Testis (tissue), 3 donors: Measurements from ENCODE around the gene MTOR. TPM values are rescaled to one million over a fixed set of nuclear protein-coding genes. Genes with fewer than 3 reads are reported as not detected.

Experiments used
- DNase-seq: peaks from one replicate; pipeline ENCODE4 v3.0.0-alpha.2; 2019
- H3K27ac ChIP-seq, 2 donors: fragments of 200-600 bp; sonication (generic); one replicate each; pipeline ENCODE4 v1.5.1; 2019
- H3K27me3 ChIP-seq: fragments of 200-600 bp; sonication (generic); one replicate; pipeline ENCODE4 v1.5.1; 2019
- H3K36me3 ChIP-seq: fragments of 200-600 bp; sonication (generic); one replicate; pipeline ENCODE4 v1.5.1; 2017; ENCODE audit warnings: low read depth; ENCODE audit errors: missing control alignments
- H3K4me1 ChIP-seq: fragments of 200-600 bp; sonication (generic); one replicate; pipeline ENCODE4 v1.5.1; 2019
- H3K4me3 ChIP-seq, 2 donors: fragments of 200-600 bp; sonication (generic); one replicate each; pipeline ENCODE4 v1.5.1; 2017 to 2019
- H3K9me3 ChIP-seq: fragments of 200-600 bp; sonication (generic); one replicate; pipeline ENCODE4 v1.5.1; 2017
- POLR2A ChIP-seq: fragments of 450-650 bp; IDR thresholded peaks from one replicate; pipeline ENCODE4 v1.6.1; 2017; ENCODE audit warnings: antibody characterized with exemption, mild to moderate bottlenecking, moderate library complexity
- WGBS, 2 donors: methylation state at CpG; one replicate each; pipeline ENCODE4 v1.1.5; 2018; 5-methylcytosine and 5-hydroxymethylcytosine counted together
- intact Hi-C: fragments of 100-400 bp; cut with DNase I; formaldehyde crosslinking; loops from one replicate; pipeline ENCODE4 v1.15.1; 2023; ENCODE audit warnings: low total_unique reads
- polyA plus RNA-seq: library from polyadenylated mRNA; stranded (reverse); fragments of 350-450 nt; fragmentation: Illumina TruSeq; extraction: RNeasy Lipid Tissue Mini Kit (QIAGEN cat#74804); gene quantifications from one replicate; pipeline ENCODE4 v1.2.3, GENCODE V29; 2014; ENCODE audit warnings: low read depth, low replicate concordance; ENCODE audit not compliant: insufficient read depth
- total RNA-seq, 2 donors: library from RNA; depleted of rRNA; stranded (reverse); fragments of >200 nt; gene quantifications; one replicate each; pipeline ENCODE4 v1.2.3, GENCODE V29; 2016
- TF ChIP-seq, protein P1 (sequence below), 3 experiments: fragments of 450-650 bp in 2 of 3; fragments of 200-600 bp in 1 of 3; sonication (generic) in 1 of 3; IDR thresholded peaks; one replicate each; pipeline ENCODE4 v1.5.1; 2016 to 2019; ENCODE audit warnings: antibody characterized with exemption in 3 of 3, mild to moderate bottlenecking in 2 of 3, moderate library complexity in 1 of 3

Gene MTOR
- total and polyA plus RNA-seq, 3 donors from 2014 or later, result 83.3 to 129 (median 108) TPM

DNA sequence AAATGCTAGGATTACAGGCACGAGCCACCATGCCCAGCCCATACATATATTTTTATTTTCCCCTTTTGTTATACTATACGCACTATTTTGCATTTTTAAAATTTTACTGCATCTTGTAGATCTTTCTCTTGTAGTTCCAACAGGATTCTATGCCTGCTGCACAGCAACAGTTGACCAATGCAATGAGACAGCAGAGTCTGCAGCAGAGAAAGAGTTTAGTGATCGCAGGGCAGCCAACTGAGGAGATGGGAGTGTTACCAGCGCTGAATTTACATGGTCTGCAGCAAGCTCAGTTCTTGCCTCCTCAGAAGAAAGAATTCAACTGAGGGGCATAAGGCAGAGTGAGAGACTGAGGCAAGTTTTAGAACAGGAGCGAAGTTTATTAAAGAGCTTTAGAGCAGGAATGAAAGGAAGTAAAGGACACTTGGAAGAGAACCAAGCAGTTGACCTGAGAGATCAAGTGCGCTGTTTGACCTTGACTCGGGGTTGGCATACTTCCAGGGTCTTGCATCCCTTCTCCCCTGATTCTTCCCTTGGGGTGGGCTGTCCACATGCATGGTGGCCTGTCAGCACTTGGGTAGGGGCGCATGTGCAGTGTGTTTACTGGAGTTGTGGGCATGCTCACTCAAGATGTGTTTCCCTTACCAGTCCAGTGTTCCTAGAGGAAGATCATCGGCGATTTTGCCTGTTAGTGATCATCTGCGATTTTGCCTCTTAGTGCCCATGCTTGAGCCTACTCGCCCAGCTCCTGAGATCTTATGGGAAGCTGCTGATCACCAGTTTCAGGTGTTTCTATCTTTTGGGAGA lies 4.1 kb upstream of the MTOR start:
- H3K9me3 ChIP-seq, result no peaks in the 10 kb centered on the region
- TF ChIP-seq POLR2A, result no peak
- TF ChIP-seq, protein P1, sequence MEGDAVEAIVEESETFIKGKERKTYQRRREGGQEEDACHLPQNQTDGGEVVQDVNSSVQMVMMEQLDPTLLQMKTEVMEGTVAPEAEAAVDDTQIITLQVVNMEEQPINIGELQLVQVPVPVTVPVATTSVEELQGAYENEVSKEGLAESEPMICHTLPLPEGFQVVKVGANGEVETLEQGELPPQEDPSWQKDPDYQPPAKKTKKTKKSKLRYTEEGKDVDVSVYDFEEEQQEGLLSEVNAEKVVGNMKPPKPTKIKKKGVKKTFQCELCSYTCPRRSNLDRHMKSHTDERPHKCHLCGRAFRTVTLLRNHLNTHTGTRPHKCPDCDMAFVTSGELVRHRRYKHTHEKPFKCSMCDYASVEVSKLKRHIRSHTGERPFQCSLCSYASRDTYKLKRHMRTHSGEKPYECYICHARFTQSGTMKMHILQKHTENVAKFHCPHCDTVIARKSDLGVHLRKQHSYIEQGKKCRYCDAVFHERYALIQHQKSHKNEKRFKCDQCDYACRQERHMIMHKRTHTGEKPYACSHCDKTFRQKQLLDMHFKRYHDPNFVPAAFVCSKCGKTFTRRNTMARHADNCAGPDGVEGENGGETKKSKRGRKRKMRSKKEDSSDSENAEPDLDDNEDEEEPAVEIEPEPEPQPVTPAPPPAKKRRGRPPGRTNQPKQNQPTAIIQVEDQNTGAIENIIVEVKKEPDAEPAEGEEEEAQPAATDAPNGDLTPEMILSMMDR (IDR thresholded peaks at IDR 0.05), result no peak
- no peaks in the 10 kb centered on the region for H3K27me3 ChIP-seq
- no peaks in the 10 kb centered on the region for H3K36me3 ChIP-seq
- no peak overlapping the region for H3K27ac ChIP-seq
- 72 to 73% methylated on average over 12 of the region's 12 CpGs for WGBS, 2 donors
- H3K4me1 ChIP-seq, result peaks cover 1% of the 10 kb centered on the region
- no peak for DNase-seq
- no peak overlapping the region for H3K4me3 ChIP-seq
- intact Hi-C loops, result no loop called here

- no peaks in the 10 kb centered on the region for H3K9me3 ChIP-seq
- no peak overlapping the region for H3K27ac ChIP-seq
- TF ChIP-seq, protein P1 (IDR thresholded peaks at IDR 0.05), result no peak
- no peak for TF ChIP-seq POLR2A
- no peak overlapping the region for H3K4me3 ChIP-seq
- DNase-seq, result no peak
- no peaks in the 10 kb centered on the region for H3K27me3 ChIP-seq
- intact Hi-C loops, result loop anchor here (10.0 kb wide), 1 partner anchor 389 kb away; no protein-coding TSS in a partner anchor
- H3K4me1 ChIP-seq, result peaks cover under 1% of the 10 kb centered on the region
- WGBS, 2 donors, result 92 to 100% methylated on average over 1 of the region's 1 CpG
- H3K36me3 ChIP-seq, result no peaks in the 10 kb centered on the region
Measured at GRCh38 chr1:11256299-11256698, 6.1 kb downstream of the MTOR start.

- WGBS, 2 donors, result 91% methylated on average over 8 of the region's 8 CpGs
- intact Hi-C loops, result loop anchor here (10.0 kb wide), 1 partner anchor 392 kb away; no protein-coding TSS in a partner anchor
- TF ChIP-seq, protein P1 (IDR thresholded peaks at IDR 0.05), result no peak
- no peak for TF ChIP-seq POLR2A
Measured at GRCh38 chr1:11253226-11253625, 9.1 kb downstream of the MTOR start.

DNA sequence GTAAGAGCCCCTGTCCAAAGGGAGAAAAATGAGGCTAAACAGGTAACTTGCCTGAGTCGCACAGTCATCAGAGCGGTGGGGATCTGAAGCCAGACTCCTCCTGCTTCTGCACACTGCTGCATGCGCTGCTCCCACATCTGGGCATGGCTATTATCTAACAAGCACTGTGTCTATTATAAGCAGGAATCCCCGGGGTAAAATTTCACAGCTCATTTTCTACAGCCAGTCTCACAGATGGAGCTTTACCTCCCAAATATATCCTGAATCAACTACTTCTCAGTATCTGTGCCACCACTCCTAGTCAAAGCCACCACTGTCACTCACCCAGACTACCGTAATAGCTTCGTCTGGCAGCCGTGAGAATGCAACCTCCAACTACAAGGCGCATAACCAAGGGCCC lies 9.8 kb downstream of the MTOR start:
- Histone ChIP-seq H3K36me3 (no peaks in the 10 kb centered on the region), H3K4me3 (no peak overlapping the region), H3K27ac (no peak overlapping the region), H3K4me1 (no peaks in the 10 kb centered on the region), H3K9me3 (no peaks in the 10 kb centered on the region), H3K27me3 (no peaks in the 10 kb centered on the region)
- TF ChIP-seq, protein P1 (IDR thresholded peaks at IDR 0.05), result no peak
- TF ChIP-seq POLR2A, result no peak
- WGBS, 2 donors, result 90 to 100% methylated on average over 8 of the region's 8 CpGs
- no peak for DNase-seq
- intact Hi-C loops, result loop anchor here (10.0 kb wide), 1 partner anchor 392 kb away; no protein-coding TSS in a partner anchor

More at GRCh38 chr1:11253226-11253625, 9.1 kb downstream of the MTOR start:
- H3K4me1 ChIP-seq, result no peaks in the 10 kb centered on the region
- no peak overlapping the region for H3K4me3 ChIP-seq
- no peak for DNase-seq
- no peaks in the 10 kb centered on the region for H3K9me3 ChIP-seq
- no peaks in the 10 kb centered on the region for H3K36me3 ChIP-seq
- H3K27ac ChIP-seq, result no peak overlapping the region
- H3K27me3 ChIP-seq, result no peaks in the 10 kb centered on the region

DNA sequence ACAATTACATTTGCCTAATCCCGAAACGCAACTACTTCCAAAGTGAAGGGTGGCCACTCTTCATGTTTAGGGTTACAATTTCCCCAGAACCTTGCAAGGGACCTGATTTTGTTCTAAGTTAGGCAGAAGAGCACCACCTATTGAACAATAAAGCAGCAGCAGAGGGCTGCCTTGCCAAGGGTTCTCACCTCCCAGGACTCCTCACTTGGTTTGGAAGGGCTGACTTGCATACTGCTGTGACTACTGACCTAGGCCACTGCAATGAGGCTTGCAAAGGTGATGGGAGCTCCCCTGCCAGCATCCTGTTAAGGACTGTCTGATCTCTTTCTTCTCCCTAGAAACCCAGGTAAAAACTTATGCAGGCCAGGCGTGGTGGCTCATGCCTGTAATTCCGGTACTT lies 14.2 kb downstream of the MTOR start:
- Histone ChIP-seq H3K4me1 (no peaks in the 10 kb centered on the region), H3K4me3 (no peak overlapping the region), H3K9me3 (no peaks in the 10 kb centered on the region), H3K27ac (no peak overlapping the region), H3K36me3 (no peaks in the 10 kb centered on the region), H3K27me3 (no peaks in the 10 kb centered on the region)
- WGBS, 2 donors, result 94 to 97% methylated on average over 4 of the region's 4 CpGs
- DNase-seq, result no peak
- TF ChIP-seq POLR2A, result no peak
- TF ChIP-seq, protein P1 (IDR thresholded peaks at IDR 0.05), result no peak
- intact Hi-C loops, result no loop called here
